Measurements from ENCODE around the gene CAMSAP1.

Gene CAMSAP1

GRCh38 chr9:135865531-135865930, 41.8 kb downstream of the CAMSAP1 start:
- H3K4me3 ChIP-seq (ENCODE audit: low read depth, low read length), result no peak overlapping the region
- DNase-seq (ENCODE audit: low read depth), result no peak
- no peak for TF ChIP-seq CTCF (conservative IDR thresholded peaks at IDR 0.05; ENCODE audit: low read depth, low read length)

GRCh38 chr9:135864447-135865049, 42.8 kb downstream of the CAMSAP1 start:
- peak; percentile 65 for DNase-seq (ENCODE audit: low read depth)
- no peak overlapping the region for H3K4me3 ChIP-seq (ENCODE audit: low read depth, low read length)
- peak; percentile 96 for TF ChIP-seq CTCF (conservative IDR thresholded peaks at IDR 0.05; ENCODE audit: low read depth, low read length)

GRCh38 chr9:135862809-135863208, 44.5 kb downstream of the CAMSAP1 start:
- no peak for DNase-seq (ENCODE audit: low read depth)
- no peak overlapping the region for H3K4me3 ChIP-seq (ENCODE audit: low read depth, low read length)
- no peak for TF ChIP-seq CTCF (conservative IDR thresholded peaks at IDR 0.05; ENCODE audit: low read depth, low read length)

- no peak for TF ChIP-seq CTCF (conservative IDR thresholded peaks at IDR 0.05; ENCODE audit: low read depth, low read length)
- H3K4me3 ChIP-seq (ENCODE audit: low read depth, low read length), result no peak overlapping the region
- DNase-seq (ENCODE audit: low read depth), result no peak
These were observed 48.7 kb downstream of the CAMSAP1 start for GRCh38 chr9:135858491-135859185.

- no peak overlapping the region for H3K4me3 ChIP-seq (ENCODE audit: low read depth, low read length)
- no peak for DNase-seq (ENCODE audit: low read depth)
- TF ChIP-seq CTCF (conservative IDR thresholded peaks at IDR 0.05; ENCODE audit: low read depth, low read length), result no peak
These were observed 49.5 kb downstream of the CAMSAP1 start for GRCh38 chr9:135857843-135858242.

GRCh38 chr9:135857371-135857786, 50.0 kb downstream of the CAMSAP1 start:
- no peak overlapping the region for H3K4me3 ChIP-seq (ENCODE audit: low read depth, low read length)
- no peak for TF ChIP-seq CTCF (conservative IDR thresholded peaks at IDR 0.05; ENCODE audit: low read depth, low read length)
- peak; percentile 42 for DNase-seq (ENCODE audit: low read depth)

GRCh38 chr9:135851748-135852147, 55.6 kb downstream of the CAMSAP1 start:
- DNase-seq (ENCODE audit: low read depth), result no peak
- H3K4me3 ChIP-seq (ENCODE audit: low read depth, low read length), result no peak overlapping the region

More at GRCh38 chr9:135851748-135852147, 55.6 kb downstream of the CAMSAP1 start:
- TF ChIP-seq CTCF (conservative IDR thresholded peaks at IDR 0.05; ENCODE audit: low read depth, low read length), result no peak
